Neuronal stem cell (in vitro differentiated cells): ENCODE results near the gene SPECC1L.

Experiments used
- DNase-seq: peaks from one replicate; pipeline ENCODE4 v3.0.0-alpha.2; 2013; ENCODE audit warnings: low spot score
- H2AFZ ChIP-seq: one replicate; pipeline ENCODE4 v1.6.1; 2013; ENCODE audit warnings: mild to moderate bottlenecking, low read length, inconsistent platforms
- H2AK5ac ChIP-seq: 2 replicates; pipeline ENCODE4 v1.6.1; 2013; ENCODE audit warnings: low read depth, mild to moderate bottlenecking, inconsistent platforms, low read length, moderate library complexity, mixed read lengths
- H2BK120ac ChIP-seq: 2 replicates; pipeline ENCODE4 v1.6.1; 2013; ENCODE audit warnings: low read depth, mild to moderate bottlenecking, inconsistent platforms, low read length, moderate library complexity, mixed read lengths
- H2BK12ac ChIP-seq: one replicate; pipeline ENCODE4 v1.6.1; 2013; ENCODE audit warnings: low read length, inconsistent platforms
- H2BK15ac ChIP-seq: 2 replicates; pipeline ENCODE4 v1.6.1; 2013; ENCODE audit warnings: mild to moderate bottlenecking, low read length, inconsistent platforms, mixed read lengths
- H2BK5ac ChIP-seq: one replicate; pipeline ENCODE4 v1.6.1; 2013; ENCODE audit warnings: inconsistent platforms, mild to moderate bottlenecking, low read length, moderate library complexity
- H3K14ac ChIP-seq: one replicate; pipeline ENCODE4 v1.6.1; 2013; ENCODE audit warnings: low read length, inconsistent platforms
- H3K18ac ChIP-seq: 2 replicates; pipeline ENCODE4 v1.6.1; 2013; ENCODE audit warnings: low read length, inconsistent platforms
- H3K23ac ChIP-seq: 2 replicates; pipeline ENCODE4 v1.6.1; 2013; ENCODE audit warnings: low read depth, mild to moderate bottlenecking, mixed read lengths, low read length, inconsistent platforms; ENCODE audit not compliant: poor library complexity
- H3K27ac ChIP-seq: replicated peaks from 3 replicates; pipeline ENCODE4 v1.5.1; 2013; ENCODE audit warnings: low read length, inconsistent platforms
- H3K27me3 ChIP-seq, 3 experiments: 2 replicates each; pipeline ENCODE4 v1.6.1; 2013; ENCODE audit warnings: low read length in 3 of 3, mild to moderate bottlenecking in 2 of 3, inconsistent platforms in 1 of 3, low read depth in 1 of 3, mixed read lengths in 1 of 3, moderate library complexity in 1 of 3; ENCODE audit not compliant: control insufficient read depth in 3 of 3, insufficient read depth in 3 of 3
- H3K36me3 ChIP-seq, 2 donors: replicated peaks in 1 of 2; 2 replicates each; pipeline ENCODE4 v1.6.1; 2013; ENCODE audit warnings: low read length in 2 of 2; ENCODE audit not compliant: control insufficient read depth in 2 of 2, insufficient read depth in 2 of 2
- H3K4ac ChIP-seq: 2 replicates; pipeline ENCODE4 v1.6.1; 2013; ENCODE audit warnings: inconsistent platforms, mild to moderate bottlenecking, low read length, moderate library complexity
- H3K4me1 ChIP-seq, 2 donors: 1 replicate in 1 of 2; 2 replicates in 1 of 2; pipeline ENCODE4 v1.6.1; 2013; ENCODE audit warnings: low read length in 2 of 2, low read depth in 1 of 2; ENCODE audit not compliant: control insufficient read depth in 2 of 2, insufficient read depth in 1 of 2
- H3K4me2 ChIP-seq: one replicate; pipeline ENCODE4 v1.6.1; 2013; ENCODE audit warnings: mild to moderate bottlenecking, low read length, inconsistent platforms; ENCODE audit not compliant: insufficient read depth, poor library complexity, severe bottlenecking
- H3K4me3 ChIP-seq, 2 donors: 2 replicates each; pipeline ENCODE4 v1.5.1; 2013; ENCODE audit warnings: low read length in 2 of 2, mild to moderate bottlenecking in 2 of 2, inconsistent platforms in 1 of 2, moderate library complexity in 1 of 2
- H3K79me1 ChIP-seq: one replicate; pipeline ENCODE4 v1.6.1; 2013; ENCODE audit warnings: low read depth, mild to moderate bottlenecking, inconsistent platforms, low read length, moderate library complexity
- H3K9ac ChIP-seq: one replicate; pipeline ENCODE4 v1.6.1; 2013; ENCODE audit warnings: mild to moderate bottlenecking, low read depth, low read length, inconsistent platforms; ENCODE audit not compliant: poor library complexity
- H3K9me3 ChIP-seq, 2 donors: replicated peaks in 1 of 2; 2 replicates each; pipeline versions ENCODE3 to v1.6.1; 2013; ENCODE audit warnings: low read length in 2 of 2, mild to moderate bottlenecking in 2 of 2, inconsistent platforms in 1 of 2, low read depth in 1 of 2, mixed read lengths in 1 of 2, moderate library complexity in 1 of 2; ENCODE audit not compliant: control insufficient read depth in 2 of 2, insufficient read depth in 1 of 2
- H4K8ac ChIP-seq: one replicate; pipeline ENCODE4 v1.6.1; 2013; ENCODE audit warnings: low read depth, mild to moderate bottlenecking, inconsistent platforms, low read length, moderate library complexity
- H4K91ac ChIP-seq: one replicate; pipeline ENCODE4 v1.6.1; 2013; ENCODE audit warnings: low read length, low read depth, mild to moderate bottlenecking, inconsistent platforms; ENCODE audit not compliant: poor library complexity
- WGBS, 2 donors: extraction: QIAGEN DNeasy Blood & Tissue Kit; methylation state at CpG; one replicate each; pipeline ENCODE4 v1.1.7; 2013; ENCODE audit warnings: missing lambda C conversion rate in 2 of 2, mixed read lengths in 1 of 2; ENCODE audit not compliant: insufficient read length in 2 of 2, insufficient replicate concordance in 1 of 2; ENCODE audit errors: extremely low coverage in 2 of 2; 5-methylcytosine and 5-hydroxymethylcytosine counted together

Gene SPECC1L

GRCh38 chr22:24457894-24458420 lies 187.3 kb downstream of the SPECC1L start:
- H3K4ac ChIP-seq: no peak overlapping the region
- no peaks in the 10 kb centered on the region for H3K9me3 ChIP-seq
- H3K36me3 ChIP-seq: no peaks in the 10 kb centered on the region
- no peak overlapping the region for H4K91ac ChIP-seq
- peaks cover 0 to 4% (median 0%) of the 10 kb centered on the region in 3 experiments for H3K27me3 ChIP-seq
- H2BK15ac ChIP-seq: no peak overlapping the region
- H2BK12ac ChIP-seq: no peak overlapping the region
- H3K23ac ChIP-seq: no peak overlapping the region
- H4K8ac ChIP-seq: no peak overlapping the region
- H3K9ac ChIP-seq: no peak overlapping the region
- H3K14ac ChIP-seq: no peak overlapping the region
- H2AK5ac ChIP-seq: no peak overlapping the region
- peaks cover 0 to 3% of the 10 kb centered on the region in 2 donors for H3K4me1 ChIP-seq
- WGBS, 2 donors: no CpG with 5 or more reads among the region's 3 CpGs
- H2AFZ ChIP-seq: no peak overlapping the region
- H3K79me1 ChIP-seq: no peaks in the 10 kb centered on the region
- no peak overlapping the region for H3K27ac ChIP-seq
- no peak overlapping the region for H3K18ac ChIP-seq
- H2BK5ac ChIP-seq: no peak overlapping the region
- no peak for DNase-seq
- no peak overlapping the region for H2BK120ac ChIP-seq
- H3K4me2 ChIP-seq: no peak overlapping the region
- no peak overlapping the region for H3K4me3 ChIP-seq

- DNase-seq: no peak
- Histone ChIP-seq H3K4me1 (peaks cover 0 to 3% of the 10 kb centered on the region in 2 donors), H3K4me2 (no peak overlapping the region), H3K4ac (no peak overlapping the region), H3K9ac (no peak overlapping the region), H3K14ac (no peak overlapping the region), H4K91ac (no peak overlapping the region), H3K18ac (no peak overlapping the region), H3K9me3 (no peaks in the 10 kb centered on the region), H2BK120ac (no peak overlapping the region), H2BK5ac (no peak overlapping the region), H2AK5ac (no peak overlapping the region), H2BK15ac (no peak overlapping the region), H3K23ac (no peak overlapping the region), H2BK12ac (no peak overlapping the region), H3K27ac (no peak overlapping the region), H3K4me3 (no peak overlapping the region), H4K8ac (no peak overlapping the region), H2AFZ (no peak overlapping the region), H3K27me3 (no peaks in the 10 kb centered on the region), H3K36me3 (no peaks in the 10 kb centered on the region), H3K79me1 (no peaks in the 10 kb centered on the region)
- WGBS, 2 donors: no CpG with 5 or more reads among the region's 1 CpG
Measured at GRCh38 chr22:24459911-24460310, 189.3 kb downstream of the SPECC1L start.

GRCh38 chr22:24460418-24461089 lies 189.9 kb downstream of the SPECC1L start:
- Histone ChIP-seq H3K18ac (no peak overlapping the region), H3K4me2 (no peak overlapping the region), H2AFZ (peak overlapping the region; percentile 48), H2BK15ac (no peak overlapping the region), H3K4me1 (peaks cover 0 to 1% of the 10 kb centered on the region in 2 donors), H4K8ac (no peak overlapping the region), H3K4ac (no peak overlapping the region), H2BK12ac (no peak overlapping the region), H4K91ac (no peak overlapping the region), H3K9ac (no peak overlapping the region), H3K36me3 (no peaks in the 10 kb centered on the region), H2BK120ac (no peak overlapping the region), H2BK5ac (no peak overlapping the region), H3K79me1 (no peaks in the 10 kb centered on the region), H3K4me3 (no peak overlapping the region), H3K9me3 (no peaks in the 10 kb centered on the region), H3K14ac (no peak overlapping the region), H3K27me3 (no peaks in the 10 kb centered on the region), H2AK5ac (no peak overlapping the region), H3K23ac (no peak overlapping the region), H3K27ac (no peak overlapping the region)
- WGBS, 2 donors: no CpG with 5 or more reads among the region's 10 CpGs
- DNase-seq: no peak

- Histone ChIP-seq H3K4me2 (no peak overlapping the region), H2BK120ac (no peak overlapping the region), H3K9ac (no peak overlapping the region), H3K18ac (no peak overlapping the region), H3K14ac (no peak overlapping the region), H3K23ac (no peak overlapping the region), H2AK5ac (no peak overlapping the region), H3K4me3 (no peak overlapping the region), H3K27ac (no peak overlapping the region), H2BK15ac (no peak overlapping the region), H4K91ac (no peak overlapping the region), H3K79me1 (no peaks in the 10 kb centered on the region), H4K8ac (no peak overlapping the region), H2BK5ac (no peak overlapping the region), H3K36me3 (no peaks in the 10 kb centered on the region), H2BK12ac (no peak overlapping the region), H2AFZ (no peak overlapping the region), H3K9me3 (no peaks in the 10 kb centered on the region), H3K4me1 (peaks cover 11 to 12% of the 10 kb centered on the region in 2 donors), H3K27me3 (no peaks in the 10 kb centered on the region), H3K4ac (no peak overlapping the region)
- WGBS, 2 donors: no CpG with 5 or more reads among the region's 6 CpGs
- no peak for DNase-seq
Measured at GRCh38 chr22:24463071-24463760, 192.6 kb downstream of the SPECC1L start.
